Prostate gland (tissue), 2 donors: Measurements from ENCODE around the gene ITGA7.

Experiments
- POLR2A ChIP-seq: fragments of 450-650 bp; IDR thresholded peaks from one replicate; pipeline ENCODE4 v1.6.1; 2016; ENCODE audit warnings: antibody characterized with exemption, mild to moderate bottlenecking
- POLR2AphosphoS5 ChIP-seq: sonication (generic); formaldehyde crosslinking; IDR thresholded peaks from one replicate; pipeline ENCODE4 v1.6.1; 2017; ENCODE audit warnings: antibody characterized with exemption
- TF ChIP-seq, protein P1 (sequence below), 4 experiments: fragments of 200-600 bp in 2 of 4; fragments of 450-650 bp in 2 of 4; sonication (generic) in 2 of 4; IDR thresholded peaks; 1 replicate in 3 of 4; 2 replicates in 1 of 4; pipeline ENCODE4 v1.5.1; 2016 to 2019; ENCODE audit warnings: antibody characterized with exemption in 4 of 4, mild to moderate bottlenecking in 2 of 4, moderate library complexity in 2 of 4

- TF ChIP-seq POLR2A (no peak), POLR2AphosphoS5 (no peak)
- TF ChIP-seq, protein P1, sequence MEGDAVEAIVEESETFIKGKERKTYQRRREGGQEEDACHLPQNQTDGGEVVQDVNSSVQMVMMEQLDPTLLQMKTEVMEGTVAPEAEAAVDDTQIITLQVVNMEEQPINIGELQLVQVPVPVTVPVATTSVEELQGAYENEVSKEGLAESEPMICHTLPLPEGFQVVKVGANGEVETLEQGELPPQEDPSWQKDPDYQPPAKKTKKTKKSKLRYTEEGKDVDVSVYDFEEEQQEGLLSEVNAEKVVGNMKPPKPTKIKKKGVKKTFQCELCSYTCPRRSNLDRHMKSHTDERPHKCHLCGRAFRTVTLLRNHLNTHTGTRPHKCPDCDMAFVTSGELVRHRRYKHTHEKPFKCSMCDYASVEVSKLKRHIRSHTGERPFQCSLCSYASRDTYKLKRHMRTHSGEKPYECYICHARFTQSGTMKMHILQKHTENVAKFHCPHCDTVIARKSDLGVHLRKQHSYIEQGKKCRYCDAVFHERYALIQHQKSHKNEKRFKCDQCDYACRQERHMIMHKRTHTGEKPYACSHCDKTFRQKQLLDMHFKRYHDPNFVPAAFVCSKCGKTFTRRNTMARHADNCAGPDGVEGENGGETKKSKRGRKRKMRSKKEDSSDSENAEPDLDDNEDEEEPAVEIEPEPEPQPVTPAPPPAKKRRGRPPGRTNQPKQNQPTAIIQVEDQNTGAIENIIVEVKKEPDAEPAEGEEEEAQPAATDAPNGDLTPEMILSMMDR (IDR thresholded peaks at IDR 0.05), result no peak
These were observed 28.0 kb downstream of the ITGA7 start for GRCh38 chr12:55679691-55680090.
